H9 (cell line): Measurements from ENCODE around the gene PEAK3. TPM values are rescaled to one million over a fixed set of nuclear protein-coding genes. Genes with fewer than 3 reads are reported as not detected.

Experiments used
- DNase-seq: peaks from one replicate; pipeline ENCODE4 v3.0.0-alpha.2; 2017
- H2AFZ ChIP-seq: one replicate; pipeline ENCODE4 v1.6.1; 2013; ENCODE audit warnings: mild to moderate bottlenecking, low read length, control low read depth, moderate library complexity
- H2AK5ac ChIP-seq: 2 replicates; pipeline ENCODE4 v1.6.1; 2013; ENCODE audit warnings: low read length, control low read depth, mixed read lengths; ENCODE audit not compliant: insufficient read length
- H2BK120ac ChIP-seq: one replicate; pipeline ENCODE4 v1.6.1; 2013; ENCODE audit warnings: low read depth, mild to moderate bottlenecking, low read length, control low read depth, inconsistent platforms; ENCODE audit not compliant: poor library complexity, severe bottlenecking
- H2BK12ac ChIP-seq: 2 replicates; pipeline ENCODE4 v1.6.1; 2013; ENCODE audit warnings: low read length, control low read depth, mixed read lengths, low read depth; ENCODE audit not compliant: insufficient read length
- H2BK15ac ChIP-seq: 2 replicates; pipeline ENCODE4 v1.6.1; 2013; ENCODE audit warnings: low read depth, low read length, control low read depth
- H2BK20ac ChIP-seq: one replicate; pipeline ENCODE4 v1.6.1; 2013; ENCODE audit warnings: low read depth, mild to moderate bottlenecking, low read length, control low read depth, inconsistent platforms; ENCODE audit not compliant: poor library complexity, severe bottlenecking
- H2BK5ac ChIP-seq: 2 replicates; pipeline ENCODE4 v1.6.1; 2013; ENCODE audit warnings: low read length, control low read depth, mixed read lengths; ENCODE audit not compliant: insufficient read length
- H3K14ac ChIP-seq: 2 replicates; pipeline ENCODE4 v1.6.1; 2013; ENCODE audit warnings: low read length, control low read depth; ENCODE audit not compliant: insufficient read depth
- H3K18ac ChIP-seq: 2 replicates; pipeline ENCODE4 v1.6.1; 2013; ENCODE audit warnings: low read depth, mild to moderate bottlenecking, mixed read lengths, low read length, control low read depth; ENCODE audit not compliant: insufficient read length
- H3K23ac ChIP-seq: 2 replicates; pipeline ENCODE4 v1.6.1; 2013; ENCODE audit warnings: low read length, control low read depth, mixed read lengths, low read depth; ENCODE audit not compliant: insufficient read length
- H3K23me2 ChIP-seq: 2 replicates; pipeline ENCODE4 v1.6.1; 2013; ENCODE audit warnings: low read depth, mild to moderate bottlenecking, mixed read lengths, low read length, control low read depth; ENCODE audit not compliant: insufficient read length, poor library complexity, severe bottlenecking
- H3K27ac ChIP-seq: 2 replicates; pipeline ENCODE4 v1.5.1; 2013; ENCODE audit warnings: low read length, control low read depth, mixed read lengths, low read depth; ENCODE audit not compliant: insufficient read length
- H3K27me3 ChIP-seq: 2 replicates; pipeline ENCODE4 v1.6.1; 2013; ENCODE audit warnings: low read length, control low read depth, inconsistent platforms; ENCODE audit not compliant: insufficient read depth
- H3K4ac ChIP-seq: 2 replicates; pipeline ENCODE4 v1.6.1; 2013; ENCODE audit warnings: low read depth, mild to moderate bottlenecking, control low read depth, inconsistent platforms, low read length, moderate library complexity
- H3K4me1 ChIP-seq: 2 replicates; pipeline ENCODE4 v1.6.1; 2013; ENCODE audit warnings: low read length, control low read depth, inconsistent platforms; ENCODE audit not compliant: insufficient read depth
- H3K4me2 ChIP-seq: 2 replicates; pipeline ENCODE4 v1.6.1; 2013; ENCODE audit warnings: low read length, control low read depth, mixed read lengths; ENCODE audit not compliant: insufficient read length, insufficient read depth
- H3K56ac ChIP-seq: 2 replicates; pipeline ENCODE4 v1.6.1; 2013; ENCODE audit warnings: low read depth, mild to moderate bottlenecking, mixed read lengths, low read length, control low read depth; ENCODE audit not compliant: insufficient read length
- H3K79me1 ChIP-seq: 2 replicates; pipeline ENCODE4 v1.6.1; 2013; ENCODE audit warnings: low read depth, mild to moderate bottlenecking, moderate library complexity, low read length, control low read depth, inconsistent platforms; ENCODE audit not compliant: insufficient read depth, poor library complexity, severe bottlenecking
- H3K79me2 ChIP-seq: 2 replicates; pipeline ENCODE4 v1.6.1; 2013; ENCODE audit warnings: low read length, control low read depth, inconsistent platforms; ENCODE audit not compliant: insufficient read depth
- H3K9ac ChIP-seq: 2 replicates; pipeline ENCODE4 v1.6.1; 2013; ENCODE audit warnings: low read length, control low read depth, mixed read lengths; ENCODE audit not compliant: insufficient read length; ENCODE audit errors: extremely low read depth
- H3K9me3 ChIP-seq: one replicate; pipeline ENCODE4 v1.6.1; 2013; ENCODE audit warnings: low read depth, low read length, inconsistent platforms; ENCODE audit not compliant: control insufficient read depth
- H3T11ph ChIP-seq: one replicate; pipeline ENCODE4 v1.6.1; 2013; ENCODE audit warnings: mild to moderate bottlenecking, low read length, control low read depth, inconsistent platforms
- H4K20me1 ChIP-seq: one replicate; pipeline ENCODE4 v1.6.1; 2013; ENCODE audit not compliant: control insufficient read depth, insufficient read length, insufficient read depth
- H4K5ac ChIP-seq: 2 replicates; pipeline ENCODE4 v1.6.1; 2013; ENCODE audit warnings: low read depth, mild to moderate bottlenecking, mixed read lengths, low read length, control low read depth; ENCODE audit not compliant: insufficient read length
- H4K8ac ChIP-seq: replicated peaks from 2 replicates; pipeline ENCODE4 v1.6.1; 2013; ENCODE audit warnings: low read length, control low read depth, mixed read lengths, low read depth; ENCODE audit not compliant: insufficient read length
- H4K91ac ChIP-seq: 2 replicates; pipeline ENCODE4 v1.6.1; 2013; ENCODE audit warnings: low read depth, mild to moderate bottlenecking, moderate library complexity, mixed read lengths, low read length, control low read depth; ENCODE audit not compliant: insufficient read length
- H3K27ac Mint-ChIP-seq, 3 experiments: 2 replicates in 2 of 3; 3 replicates in 1 of 3; pipeline ENCODE4 v1.8.0; 2020 to 2021; ENCODE audit warnings: mixed read lengths in 3 of 3, mild to moderate bottlenecking in 1 of 3, moderate library complexity in 1 of 3
- H3K27me3 Mint-ChIP-seq: 2 replicates; pipeline ENCODE4 v1.8.0; 2021; ENCODE audit warnings: low read depth, mild to moderate bottlenecking, moderate library complexity, mixed read lengths
- H3K36me3 Mint-ChIP-seq, 3 experiments: 2 replicates in 2 of 3; 3 replicates in 1 of 3; pipeline ENCODE4 v1.8.0; 2020 to 2021; ENCODE audit warnings: low read depth in 3 of 3, mixed read lengths in 3 of 3; ENCODE audit not compliant: insufficient read depth in 1 of 3
- H3K4me1 Mint-ChIP-seq, 2 experiments: 2 replicates each; pipeline ENCODE4 v1.8.0; 2020; ENCODE audit warnings: mixed read lengths in 2 of 2
- H3K4me3 Mint-ChIP-seq, 2 experiments: 2 replicates in 1 of 2; 3 replicates in 1 of 2; pipeline ENCODE4 v1.8.0; 2020 to 2021; ENCODE audit warnings: mild to moderate bottlenecking in 2 of 2, mixed read lengths in 2 of 2, moderate library complexity in 1 of 2
- H3K9me3 Mint-ChIP-seq, 2 experiments: 2 replicates in 1 of 2; 3 replicates in 1 of 2; pipeline ENCODE4 v1.8.0; 2020; ENCODE audit warnings: mild to moderate bottlenecking in 2 of 2, mixed read lengths in 2 of 2, moderate library complexity in 1 of 2
- CTCF ChIP-seq: fragments of 200-600 bp; sonication (generic); conservative IDR thresholded peaks from 3 replicates; pipeline ENCODE4 v1.8.0; 2021; ENCODE audit warnings: antibody characterized with exemption, mild to moderate bottlenecking
- WGBS: extraction: QIAGEN DNeasy Blood & Tissue Kit; methylation state at CpG from one replicate; pipeline ENCODE4 v1.1.7; 2013; ENCODE audit warnings: missing lambda C conversion rate, low lambda C conversion rate, mixed read lengths; ENCODE audit not compliant: insufficient read length; ENCODE audit errors: extremely low coverage; 5-methylcytosine and 5-hydroxymethylcytosine counted together
- total RNA-seq: library from RNA; stranded (reverse); gene quantifications from 2 replicates; pipeline ENCODE4 v1.2.1, GENCODE V29; 2021

Gene PEAK3
- total RNA-seq, 1 experiment from 2014 or later = not detected

DNA sequence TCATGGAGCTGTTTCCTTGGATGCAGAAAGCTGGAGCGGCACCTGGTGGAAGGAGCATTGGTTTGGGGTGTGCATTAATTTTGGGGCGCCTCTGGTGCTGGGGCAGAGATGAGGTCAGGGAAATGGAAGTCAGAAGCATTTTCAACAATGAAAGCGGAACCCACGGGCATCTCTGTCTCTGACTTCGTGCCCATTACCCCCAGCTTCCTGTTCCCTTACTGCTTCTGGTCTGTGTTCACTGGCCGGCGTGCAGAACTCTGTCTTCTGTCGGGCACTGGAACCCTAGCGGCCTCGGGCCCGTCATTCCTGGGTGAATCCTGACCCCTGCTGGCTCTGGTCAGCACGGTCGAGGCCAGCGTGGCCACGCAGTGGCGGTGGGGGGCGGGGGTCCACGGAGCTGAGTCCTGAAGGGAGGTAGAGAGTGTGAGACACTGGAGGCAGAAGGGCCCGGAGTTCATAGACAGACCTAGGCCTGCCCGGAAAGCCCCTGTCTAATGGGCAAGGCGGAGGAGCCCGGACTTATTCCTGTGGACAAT is 33.9 kb upstream of the PEAK3 start:
- peak overlapping the region in 1 of 2 experiments; percentile 20; a peak in 1 of 5 replicates for H3K4me3 Mint-ChIP-seq
- H3K36me3 Mint-ChIP-seq = no peaks in the 10 kb centered on the region
- Histone ChIP-seq H3K18ac (no peak overlapping the region), H3T11ph (no peak overlapping the region), H3K27me3 (no peaks in the 10 kb centered on the region), H2BK12ac (no peak overlapping the region), H2BK15ac (no peak overlapping the region), H4K8ac (no peak overlapping the region), H4K5ac (no peak overlapping the region), H3K4ac (no peak overlapping the region), H3K23me2 (no peaks in the 10 kb centered on the region), H3K79me2 (no peaks in the 10 kb centered on the region), H2AK5ac (no peak overlapping the region), H2BK5ac (no peak overlapping the region), H2AFZ (no peak overlapping the region), H4K91ac (no peak overlapping the region), H3K56ac (no peak overlapping the region), H3K27ac (no peak overlapping the region), H3K79me1 (no peaks in the 10 kb centered on the region), H3K9ac (no peak overlapping the region), H2BK120ac (no peak overlapping the region), H3K4me2 (no peak overlapping the region), H2BK20ac (no peak overlapping the region), H4K20me1 (no peaks in the 10 kb centered on the region), H3K9me3 (no peaks in the 10 kb centered on the region), H3K4me1 (no peaks in the 10 kb centered on the region), H3K14ac (no peak overlapping the region), H3K23ac (no peak overlapping the region)
- TF ChIP-seq CTCF = peak; percentile 86
- DNase-seq = peak; percentile 75
- no peak overlapping the region; a peak in 1 of 7 replicates for H3K27ac Mint-ChIP-seq
- no CpG with 5 or more reads among the region's 22 CpGs for WGBS
- H3K9me3 Mint-ChIP-seq = peaks cover 0 to 9% of the 10 kb centered on the region in 2 experiments; a peak in 3 of 5 replicates
- H3K4me1 Mint-ChIP-seq = peaks cover 10 to 21% of the 10 kb centered on the region in 2 experiments
- peaks cover 33% of the 10 kb centered on the region for H3K27me3 Mint-ChIP-seq
